Adrenal gland (tissue), 5 donors: ENCODE results near the gene IL1RN.

ENCODE experiments used
- POLR2A ChIP-seq, 2 donors: fragments of 450-650 bp; IDR thresholded peaks; one replicate each; pipeline ENCODE4 v1.6.1; 2017; ENCODE audit warnings: antibody characterized with exemption in 2 of 2, mild to moderate bottlenecking in 2 of 2, moderate library complexity in 1 of 2
- TF ChIP-seq, protein P1 (sequence below), 6 experiments: fragments of 450-650 bp in 4 of 6; fragments of 200-600 bp in 2 of 6; sonication (generic) in 1 of 6; IDR thresholded peaks; 1 replicate in 5 of 6; 2 replicates in 1 of 6; pipeline versions ENCODE4 v1.5.1 to v1.8.0; 2016 to 2021; ENCODE audit warnings: antibody characterized with exemption in 6 of 6, mild to moderate bottlenecking in 2 of 6, moderate library complexity in 1 of 6
- donor health status: DM: no; HTN: no; CAD: no.

DNA sequence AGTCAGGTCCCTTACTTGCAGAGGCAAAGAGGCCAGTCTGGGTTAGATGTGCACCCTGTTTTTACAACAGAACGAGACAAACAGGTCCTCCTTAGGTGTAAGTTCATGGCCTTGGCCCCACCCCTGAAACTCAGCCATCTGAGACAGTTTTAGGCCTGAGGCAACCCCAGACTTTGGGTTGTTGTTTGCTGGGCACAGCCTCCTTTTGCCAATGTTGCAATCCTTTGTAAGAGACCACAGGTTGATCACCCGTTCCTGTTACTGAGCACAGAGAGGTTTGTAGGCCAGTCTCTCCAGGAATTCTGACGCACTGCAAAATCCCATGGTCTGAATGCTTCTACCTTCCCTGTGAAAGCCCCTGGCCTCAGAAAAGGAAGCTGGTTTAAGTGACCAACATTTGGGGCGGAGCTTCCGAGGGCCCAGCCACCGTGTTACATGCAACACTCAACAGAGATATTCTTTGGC is 15.5 kb upstream of the IL1RN start:
- TF ChIP-seq, protein P1, sequence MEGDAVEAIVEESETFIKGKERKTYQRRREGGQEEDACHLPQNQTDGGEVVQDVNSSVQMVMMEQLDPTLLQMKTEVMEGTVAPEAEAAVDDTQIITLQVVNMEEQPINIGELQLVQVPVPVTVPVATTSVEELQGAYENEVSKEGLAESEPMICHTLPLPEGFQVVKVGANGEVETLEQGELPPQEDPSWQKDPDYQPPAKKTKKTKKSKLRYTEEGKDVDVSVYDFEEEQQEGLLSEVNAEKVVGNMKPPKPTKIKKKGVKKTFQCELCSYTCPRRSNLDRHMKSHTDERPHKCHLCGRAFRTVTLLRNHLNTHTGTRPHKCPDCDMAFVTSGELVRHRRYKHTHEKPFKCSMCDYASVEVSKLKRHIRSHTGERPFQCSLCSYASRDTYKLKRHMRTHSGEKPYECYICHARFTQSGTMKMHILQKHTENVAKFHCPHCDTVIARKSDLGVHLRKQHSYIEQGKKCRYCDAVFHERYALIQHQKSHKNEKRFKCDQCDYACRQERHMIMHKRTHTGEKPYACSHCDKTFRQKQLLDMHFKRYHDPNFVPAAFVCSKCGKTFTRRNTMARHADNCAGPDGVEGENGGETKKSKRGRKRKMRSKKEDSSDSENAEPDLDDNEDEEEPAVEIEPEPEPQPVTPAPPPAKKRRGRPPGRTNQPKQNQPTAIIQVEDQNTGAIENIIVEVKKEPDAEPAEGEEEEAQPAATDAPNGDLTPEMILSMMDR (IDR thresholded peaks at IDR 0.05), result no peak
- no peak for TF ChIP-seq POLR2A (IDR thresholded peaks at IDR 0.05)
